ENCODE measurements around the gene RLN3. TPM values are rescaled to one million over a fixed set of nuclear protein-coding genes. Genes with fewer than 3 reads are reported as not detected.

Gene RLN3
- polyA plus RNA-seq, 1 of the 3 experiments (the other 2 are of a cell fraction): not detected

DNA sequence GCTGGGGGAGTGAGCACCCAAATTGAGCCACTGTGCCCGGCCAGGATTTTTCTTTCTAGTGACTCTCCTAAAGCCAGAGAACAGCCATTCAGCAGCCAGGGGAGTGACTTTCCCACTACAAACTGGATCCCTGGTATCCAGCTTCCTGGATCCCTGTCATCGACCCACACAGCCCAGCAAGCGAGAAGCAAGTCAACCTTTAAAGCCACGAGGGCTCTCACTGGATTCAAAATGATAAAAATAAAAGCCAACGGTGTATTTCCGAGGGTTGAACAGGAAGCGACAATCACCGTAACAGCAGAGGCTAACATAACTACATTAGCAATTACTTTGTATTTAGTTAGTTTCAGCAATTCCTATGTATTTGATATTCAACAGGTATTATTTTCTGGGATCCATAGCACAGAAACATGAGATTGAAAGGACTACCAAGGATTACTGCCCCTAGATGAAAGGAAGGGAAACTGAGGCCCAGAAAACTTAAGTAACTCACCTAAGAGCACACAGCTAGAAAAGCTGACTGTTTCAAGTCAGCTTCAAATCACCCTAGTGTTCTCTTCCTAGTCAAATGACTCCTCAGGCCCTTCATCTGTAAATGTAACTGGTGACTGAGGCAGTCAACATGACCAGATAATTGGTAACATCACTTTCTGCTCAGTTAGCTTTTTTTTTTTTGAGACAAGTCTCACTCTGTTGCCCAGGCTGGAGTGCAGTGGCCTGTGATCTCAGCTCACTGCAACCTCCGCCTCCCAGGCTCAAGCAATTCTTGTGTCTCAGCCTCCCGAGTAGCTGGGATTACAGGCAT is 24.5 kb upstream of the RLN3 start:
- ChIA-PET POLR2A (interaction anchor here (1.4 kb wide), 1 partner anchor 10 kb away, joined by 3 read pairs; no protein-coding TSS in a partner anchor), CTCF (interaction anchor here (1.0 kb wide), 1 partner anchor 65 kb away, joined by 3 read pairs; the partner anchor contains the start of gene PODNL1)
- H3K4me3 ChIP-seq (ENCODE audit: low read depth in 2 of 2, low read length in 1 of 2): no peak overlapping the region
- no peaks in the 10 kb centered on the region for H3K9me2 ChIP-seq
- peak overlapping the region in 1 of 2 experiments; percentile 12; a peak in 1 of 4 replicates for H3K27ac ChIP-seq (ENCODE audit: low read depth in 2 of 2, low read length in 1 of 2)
- no peaks in the 10 kb centered on the region for H4K20me1 ChIP-seq (ENCODE audit: insufficient read depth)
- H3K4me1 ChIP-seq (ENCODE audit: control insufficient read depth in 1 of 2, insufficient read depth in 2 of 2, low read depth in 1 of 2, low read length in 1 of 2): peaks cover 0 to 7% of the 10 kb centered on the region in 2 experiments; a peak in 1 of 4 replicates
- no peak overlapping the region for H3K9ac ChIP-seq
- H3K9me3 ChIP-seq: peaks cover 10% of the 10 kb centered on the region; the same call in 1 of the 2 replicates
- no peaks in the 10 kb centered on the region for H3K27me3 ChIP-seq (ENCODE audit: insufficient read depth)
- WGBS (ENCODE audit: low lambda C conversion rate): 81% methylated on average over 10 of the region's 10 CpGs
- peaks cover 8% of the 10 kb centered on the region; the same call in 1 of the 2 replicates for H3K79me2 ChIP-seq (ENCODE audit: insufficient read depth)
- no peak for DNase-seq
- no peak overlapping the region for H3K4me2 ChIP-seq
- peaks cover 0 to 16% of the 10 kb centered on the region in 2 experiments for H3K36me3 ChIP-seq (replicated peaks in 1 of 2; ENCODE audit: control insufficient read depth in 1 of 2, insufficient read depth in 2 of 2, low read length in 1 of 2)
- no peak overlapping the region for H2AFZ ChIP-seq (ENCODE audit: low read depth)
- TF ChIP-seq GATA2 (CRISPR knock-in tag; IDR thresholded peaks at IDR 0.05): no peak
- no peak for TF ChIP-seq CHD2 (IDR thresholded peaks at IDR 0.05; ENCODE audit: low read length, partially characterized antibody)
- H3F3A ChIP-seq (replicated peaks; ENCODE audit: insufficient read depth): peaks cover 15% of the 10 kb centered on the region

DNA sequence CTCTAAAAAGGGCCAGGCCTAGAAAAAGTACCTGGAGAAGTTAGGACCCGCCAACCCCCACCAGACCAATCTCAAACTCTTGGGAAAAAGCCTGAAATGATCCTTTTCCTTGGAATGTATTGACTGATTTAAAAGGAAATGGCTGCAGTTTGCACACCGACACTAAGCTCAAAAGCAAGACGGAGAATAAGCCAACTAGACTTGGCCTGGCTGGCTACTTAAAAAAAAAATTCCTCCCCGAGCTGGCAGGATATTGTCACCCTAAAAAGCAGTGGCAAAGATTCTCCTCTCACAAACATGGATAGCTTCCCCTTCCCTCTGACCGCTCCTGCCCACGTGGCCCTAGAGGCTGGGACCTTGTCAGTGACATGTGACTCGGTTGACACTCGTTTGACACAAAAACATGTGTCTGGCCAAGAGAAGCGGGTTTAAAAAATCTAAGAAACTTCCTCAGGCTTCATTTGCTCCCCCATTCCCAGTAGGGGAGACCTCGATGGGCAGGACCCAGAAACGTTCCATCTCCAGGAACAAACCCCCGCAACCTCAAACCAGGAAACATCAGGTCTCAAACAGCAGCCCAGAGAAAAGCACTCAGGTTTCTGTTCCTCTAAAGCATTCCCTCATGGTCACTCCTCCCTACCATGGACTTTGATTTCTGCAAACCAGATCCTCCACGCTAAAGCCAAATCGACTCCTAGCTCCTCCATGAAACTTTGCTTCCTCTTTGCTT is 23.2 kb upstream of the RLN3 start:
- WGBS (ENCODE audit: low lambda C conversion rate): 93% methylated on average over 14 of the region's 14 CpGs
- ChIA-PET CTCF (interaction anchor here (0.9 to 1.5 kb wide), 5 partner anchors 9 to 122 kb away, joined by 3 to 5 read pairs (median 4); partner anchors contain the start of gene IL27RA), POLR2A (interaction anchor here (0.6 to 1.4 kb wide), 3 partner anchors 11 to 68 kb away, joined by 3 to 4 read pairs (median 3); no protein-coding TSS in a partner anchor)
- Histone ChIP-seq H3K4me2 (no peak overlapping the region; the same call in 1 of the 2 replicates), H3K9me2 (no peaks in the 10 kb centered on the region), H3K79me2 (ENCODE audit: insufficient read depth) (peaks cover 4% of the 10 kb centered on the region; the same call in 1 of the 2 replicates), H2AFZ (ENCODE audit: low read depth) (no peak overlapping the region), H3K9ac (no peak overlapping the region), H4K20me1 (ENCODE audit: insufficient read depth) (no peaks in the 10 kb centered on the region), H3K4me1 (ENCODE audit: control insufficient read depth in 1 of 2, insufficient read depth in 2 of 2, low read depth in 1 of 2, low read length in 1 of 2) (peaks cover 0 to 7% of the 10 kb centered on the region in 2 experiments; a peak in 1 of 4 replicates), H3K4me3 (ENCODE audit: low read depth in 2 of 2, low read length in 1 of 2) (0 out of 4 replicates have a peak overlapping the region, but pooled peaks of 1 of the 2 experiments have one; percentile 66), H3K9me3 (no peaks in the 10 kb centered on the region), H3F3A (replicated peaks; ENCODE audit: insufficient read depth) (peaks cover 17% of the 10 kb centered on the region), H3K27me3 (ENCODE audit: insufficient read depth) (no peaks in the 10 kb centered on the region), H3K36me3 (replicated peaks in 1 of 2; ENCODE audit: control insufficient read depth in 1 of 2, insufficient read depth in 2 of 2, low read length in 1 of 2) (peaks cover 0 to 6% of the 10 kb centered on the region in 2 experiments), H3K27ac (ENCODE audit: low read depth in 2 of 2, low read length in 1 of 2) (peak overlapping the region in 1 of 2 experiments; percentile 94; a peak in 2 of 4 replicates)
- no peak for DNase-seq
- TF ChIP-seq RCOR1 (IDR thresholded peaks at IDR 0.05; ENCODE audit: low read length) (no peak), FOXJ3 (CRISPR knock-in tag; IDR thresholded peaks at IDR 0.05) (no peak), RFX5 (IDR thresholded peaks at IDR 0.05; ENCODE audit: low read length) (no peak), TAF1 (IDR thresholded peaks at IDR 0.05; ENCODE audit: borderline replicate concordance, low read depth, low read length) (no peak)
- TF ChIP-seq, protein P1, sequence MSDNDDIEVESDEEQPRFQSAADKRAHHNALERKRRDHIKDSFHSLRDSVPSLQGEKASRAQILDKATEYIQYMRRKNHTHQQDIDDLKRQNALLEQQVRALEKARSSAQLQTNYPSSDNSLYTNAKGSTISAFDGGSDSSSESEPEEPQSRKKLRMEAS (IDR thresholded peaks at IDR 0.05; ENCODE audit: low read depth): no peak
- TF ChIP-seq, protein P2, sequence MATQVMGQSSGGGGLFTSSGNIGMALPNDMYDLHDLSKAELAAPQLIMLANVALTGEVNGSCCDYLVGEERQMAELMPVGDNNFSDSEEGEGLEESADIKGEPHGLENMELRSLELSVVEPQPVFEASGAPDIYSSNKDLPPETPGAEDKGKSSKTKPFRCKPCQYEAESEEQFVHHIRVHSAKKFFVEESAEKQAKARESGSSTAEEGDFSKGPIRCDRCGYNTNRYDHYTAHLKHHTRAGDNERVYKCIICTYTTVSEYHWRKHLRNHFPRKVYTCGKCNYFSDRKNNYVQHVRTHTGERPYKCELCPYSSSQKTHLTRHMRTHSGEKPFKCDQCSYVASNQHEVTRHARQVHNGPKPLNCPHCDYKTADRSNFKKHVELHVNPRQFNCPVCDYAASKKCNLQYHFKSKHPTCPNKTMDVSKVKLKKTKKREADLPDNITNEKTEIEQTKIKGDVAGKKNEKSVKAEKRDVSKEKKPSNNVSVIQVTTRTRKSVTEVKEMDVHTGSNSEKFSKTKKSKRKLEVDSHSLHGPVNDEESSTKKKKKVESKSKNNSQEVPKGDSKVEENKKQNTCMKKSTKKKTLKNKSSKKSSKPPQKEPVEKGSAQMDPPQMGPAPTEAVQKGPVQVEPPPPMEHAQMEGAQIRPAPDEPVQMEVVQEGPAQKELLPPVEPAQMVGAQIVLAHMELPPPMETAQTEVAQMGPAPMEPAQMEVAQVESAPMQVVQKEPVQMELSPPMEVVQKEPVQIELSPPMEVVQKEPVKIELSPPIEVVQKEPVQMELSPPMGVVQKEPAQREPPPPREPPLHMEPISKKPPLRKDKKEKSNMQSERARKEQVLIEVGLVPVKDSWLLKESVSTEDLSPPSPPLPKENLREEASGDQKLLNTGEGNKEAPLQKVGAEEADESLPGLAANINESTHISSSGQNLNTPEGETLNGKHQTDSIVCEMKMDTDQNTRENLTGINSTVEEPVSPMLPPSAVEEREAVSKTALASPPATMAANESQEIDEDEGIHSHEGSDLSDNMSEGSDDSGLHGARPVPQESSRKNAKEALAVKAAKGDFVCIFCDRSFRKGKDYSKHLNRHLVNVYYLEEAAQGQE (IDR thresholded peaks at IDR 0.05; ENCODE audit: low read depth, low read length): no peak
